K562 (cell line): ENCODE data around the gene CRB2.

Experiments used
- ARNT ChIP-seq, 2 experiments: fragments of 450-650 bp; IDR thresholded peaks; 2 replicates each; pipeline ENCODE4 v1.6.1; 2016; ENCODE audit warnings: mild to moderate bottlenecking in 1 of 2
- ATF6 ChIP-seq: sonication (generic); formaldehyde crosslinking; IDR thresholded peaks from 2 replicates; pipeline ENCODE4 v1.4.0; 2020; ENCODE audit warnings: mild to moderate bottlenecking, missing genetic modification reagents
- CTCF ChIP-seq, 3 experiments: IDR thresholded peaks in 2 of 3; conservative IDR thresholded peaks in 1 of 3; 2 replicates each; pipeline ENCODE4 v1.5.1; 2011 to 2012; ENCODE audit warnings: low read length in 3 of 3, mild to moderate bottlenecking in 3 of 3, control low read depth in 2 of 3, improper control_type of control experiment in 1 of 3, inconsistent platforms in 1 of 3, low read depth in 1 of 3, mixed read lengths in 1 of 3, moderate library complexity in 1 of 3; ENCODE audit not compliant: insufficient read depth in 2 of 3
- ELF1 ChIP-seq: fragments of 200-800 bp; sonication (Bioruptor generic); IDR thresholded peaks from 2 replicates; pipeline ENCODE4 v1.6.1; 2016; ENCODE audit warnings: missing genetic modification characterization, missing compliant biosample characterization
- ELF4 ChIP-seq: fragments of 450-650 bp; formaldehyde crosslinking; IDR thresholded peaks from 2 replicates; pipeline ENCODE4 v1.4.0; 2022; ENCODE audit warnings: missing genetic modification characterization
- KLF13 ChIP-seq: fragments of 450-650 bp; IDR thresholded peaks from 2 replicates; pipeline ENCODE4 v1.6.1; 2016; ENCODE audit warnings: missing genetic modification characterization, low read depth, mild to moderate bottlenecking, missing compliant biosample characterization, moderate library complexity, borderline replicate concordance
- TCF7L2 ChIP-seq: fragments of 150-350 bp; IDR thresholded peaks from 2 replicates; pipeline ENCODE4 v1.6.1; 2016; ENCODE audit warnings: low read depth, mild to moderate bottlenecking, low read length, moderate library complexity
- TF ChIP-seq, protein P1 (sequence below): sonication (generic); formaldehyde crosslinking; IDR thresholded peaks from 2 replicates; pipeline ENCODE4 v1.8.1; 2023; ENCODE audit warnings: mild to moderate bottlenecking, missing genetic modification reagents
- TF ChIP-seq, protein P2 (sequence below): fragments of 250-450 bp; sonication (Bioruptor Pico); IDR thresholded peaks from 2 replicates; pipeline ENCODE4 v1.8.0; 2022; ENCODE audit warnings: moderate library complexity, mild to moderate bottlenecking, inconsistent platforms

DNA sequence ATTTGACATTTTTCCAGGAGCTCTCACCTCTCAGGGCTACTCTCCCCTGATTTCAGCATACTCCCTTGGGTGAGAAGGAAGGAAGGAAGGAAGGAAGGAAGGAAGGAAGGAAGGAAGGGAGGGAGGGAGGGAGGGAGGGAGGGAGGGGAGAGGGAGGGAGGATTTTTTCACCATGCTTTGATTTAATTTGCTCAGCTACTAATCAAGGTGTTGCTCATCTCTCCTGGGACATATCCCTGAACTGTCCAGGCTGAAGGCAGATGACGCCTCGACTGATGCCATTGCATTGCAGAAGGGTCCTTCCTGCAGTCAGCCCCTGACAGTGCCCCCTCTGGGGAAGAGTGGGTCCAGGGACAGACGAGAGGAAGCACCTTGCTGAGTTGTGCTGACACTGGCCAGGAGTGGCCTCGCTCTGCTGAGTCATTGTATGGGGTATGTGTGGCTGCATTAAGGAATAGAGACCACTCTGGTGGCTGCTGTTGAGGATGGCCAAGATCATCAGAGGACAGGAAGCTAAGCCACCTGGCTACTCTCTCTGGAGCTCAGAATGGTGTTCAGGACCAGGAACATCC is 43.6 kb upstream of the CRB2 start:
- no peak for TF ChIP-seq ELF1 (tag)
- TF ChIP-seq, protein P1, sequence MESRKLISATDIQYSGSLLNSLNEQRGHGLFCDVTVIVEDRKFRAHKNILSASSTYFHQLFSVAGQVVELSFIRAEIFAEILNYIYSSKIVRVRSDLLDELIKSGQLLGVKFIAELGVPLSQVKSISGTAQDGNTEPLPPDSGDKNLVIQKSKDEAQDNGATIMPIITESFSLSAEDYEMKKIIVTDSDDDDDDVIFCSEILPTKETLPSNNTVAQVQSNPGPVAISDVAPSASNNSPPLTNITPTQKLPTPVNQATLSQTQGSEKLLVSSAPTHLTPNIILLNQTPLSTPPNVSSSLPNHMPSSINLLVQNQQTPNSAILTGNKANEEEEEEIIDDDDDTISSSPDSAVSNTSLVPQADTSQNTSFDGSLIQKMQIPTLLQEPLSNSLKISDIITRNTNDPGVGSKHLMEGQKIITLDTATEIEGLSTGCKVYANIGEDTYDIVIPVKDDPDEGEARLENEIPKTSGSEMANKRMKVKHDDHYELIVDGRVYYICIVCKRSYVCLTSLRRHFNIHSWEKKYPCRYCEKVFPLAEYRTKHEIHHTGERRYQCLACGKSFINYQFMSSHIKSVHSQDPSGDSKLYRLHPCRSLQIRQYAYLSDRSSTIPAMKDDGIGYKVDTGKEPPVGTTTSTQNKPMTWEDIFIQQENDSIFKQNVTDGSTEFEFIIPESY (CRISPR knock-in tag): no peak
- no peak for TF ChIP-seq ARNT (IDR thresholded peaks at IDR 0.05)
- TF ChIP-seq CTCF (IDR thresholded peaks at IDR 0.05 in 2 of 3, conservative IDR thresholded peaks at IDR 0.05 in 1 of 3; ENCODE audit: insufficient read depth in 2 of 3, low read depth in 1 of 3, low read length in 3 of 3): no peak
- TF ChIP-seq ELF4 (CRISPR knock-in tag): no peak
- TF ChIP-seq ATF6 (CRISPR knock-in tag): no peak
- TF ChIP-seq, protein P2, sequence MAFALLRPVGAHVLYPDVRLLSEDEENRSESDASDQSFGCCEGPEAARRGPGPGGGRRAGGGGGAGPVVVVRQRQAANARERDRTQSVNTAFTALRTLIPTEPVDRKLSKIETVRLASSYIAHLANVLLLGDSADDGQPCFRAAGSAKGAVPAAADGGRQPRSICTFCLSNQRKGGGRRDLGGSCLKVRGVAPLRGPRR (CRISPR knock-in tag): no peak
- no peak for TF ChIP-seq TCF7L2
- no peak for TF ChIP-seq KLF13 (tag)
